A549 (cell line): ENCODE results near the gene ULK1. TPM values are rescaled to one million over a fixed set of nuclear protein-coding genes. Genes with fewer than 3 reads are reported as not detected.
A peak's percentile ranks its signal among the peaks of the same experiment; 100 is the strongest.

Experiments
- ATAC-seq, 2 experiments: fragments of 200-7000 bp in 1 of 2; fragments of >200 bp in 1 of 2; cut with Nextera tagmentation in 1 of 2; cut with Tn5 transposase in 1 of 2; 3 replicates each; pipeline versions ENCODE4 v1.8.0 to v1.9.1; 2018 to 2020; ENCODE audit warnings: mild to moderate bottlenecking in 1 of 2, moderate library complexity in 1 of 2
- CTCF ChIA-PET: fragments of 300-600 bp; sonication (Branson Sonifier 250); formaldehyde crosslinking; extraction: SDS; loops from one replicate; lab custom pipeline; 2021; ENCODE audit warnings: antibody characterized with exemption, inconsistent platforms; lab: Yijun Ruan, JAX
- POLR2A ChIA-PET: fragments of 350-600 bp; formaldehyde crosslinking; extraction: SDS; loops from one replicate; lab custom pipeline; 2021; ENCODE audit warnings: antibody characterized with exemption, inconsistent platforms; lab: Yijun Ruan, JAX
- DNase-seq, 2 experiments: peaks; one replicate each; pipeline versions ENCODE4 v3.0.0 to v3.0.0-alpha.2; 2011 to 2016; ENCODE audit warnings: low read depth in 1 of 2, low spot score in 1 of 2
- FAIRE-seq: peaks from 2 replicates; lab custom pipeline; 2011; peaks lifted over from hg19 to GRCh38; lab: Jason Lieb, UNC
- H3K27ac ChIP-seq, 2 experiments: fragments of >200 bp; sonication (Bioruptor Twin); formaldehyde crosslinking; 3 replicates each; pipeline ENCODE4 v1.5.1; 2016 to 2017
- H3K4me1 ChIP-seq: fragments of >200 bp; sonication (Bioruptor Twin); formaldehyde crosslinking; 3 replicates; pipeline ENCODE4 v1.6.1; 2016
- H3K4me2 ChIP-seq: fragments of >200 bp; sonication (Bioruptor Twin); formaldehyde crosslinking; 3 replicates; pipeline ENCODE4 v1.6.1; 2016
- H3K4me3 ChIP-seq: fragments of >200 bp; sonication (Bioruptor Twin); formaldehyde crosslinking; 3 replicates; pipeline ENCODE4 v1.5.1; 2016
- H3K9me3 ChIP-seq: fragments of >200 bp; sonication (Bioruptor Twin); formaldehyde crosslinking; 3 replicates; pipeline ENCODE4 v1.6.1; 2016
- ATOH8 ChIP-seq: fragments of 250-450 bp; sonication (Bioruptor Pico); IDR thresholded peaks from 2 replicates; pipeline ENCODE4 v1.5.0; 2020; ENCODE audit warnings: low read depth, mild to moderate bottlenecking, moderate library complexity
- CTCF ChIP-seq: fragments of >200 bp; sonication (Bioruptor Twin); formaldehyde crosslinking; IDR thresholded peaks from 3 replicates; pipeline ENCODE4 v1.5.1; 2016
- EHMT2 ChIP-seq: fragments of 200-600 bp; sonication (generic); IDR thresholded peaks from 2 replicates; pipeline ENCODE4 v1.6.1; 2016; ENCODE audit warnings: antibody characterized with exemption, low read depth, mild to moderate bottlenecking, moderate library complexity
- ESRRA ChIP-seq: fragments of 150-350 bp; IDR thresholded peaks from 2 replicates; pipeline ENCODE4 v1.6.1; 2014; ENCODE audit warnings: mild to moderate bottlenecking, low read length, borderline replicate concordance
- GATA3 ChIP-seq: IDR thresholded peaks from 2 replicates; pipeline ENCODE4 v1.6.1; 2012; ENCODE audit warnings: borderline replicate concordance
- HDAC2 ChIP-seq: fragments of 200-600 bp; sonication (generic); IDR thresholded peaks from 2 replicates; pipeline ENCODE4 v1.6.1; 2016
- HOXA7 ChIP-seq: fragments of 250-450 bp; sonication (Bioruptor Pico); IDR thresholded peaks from 2 replicates; pipeline ENCODE4 v1.5.0; 2020; ENCODE audit warnings: mild to moderate bottlenecking, moderate library complexity
- JUN ChIP-seq, 2 experiments: fragments of >200 bp; sonication (Bioruptor Twin); formaldehyde crosslinking; IDR thresholded peaks; 2 replicates in 1 of 2; 3 replicates in 1 of 2; pipeline ENCODE4 v1.6.1; 2016 to 2017
- MAX ChIP-seq: IDR thresholded peaks from 2 replicates; pipeline ENCODE4 v1.6.1; 2012
- NFE2L2 ChIP-seq: fragments of 150-350 bp; conservative IDR thresholded peaks from 2 replicates; pipeline ENCODE4 v1.6.1; 2014; ENCODE audit warnings: low read length
- NPAS2 ChIP-seq: fragments of 250-450 bp; sonication (Bioruptor Pico); IDR thresholded peaks from 2 replicates; pipeline ENCODE4 v1.8.0; 2022; ENCODE audit warnings: mild to moderate bottlenecking, moderate library complexity, borderline replicate concordance
- PBX3 ChIP-seq: IDR thresholded peaks from 2 replicates; pipeline ENCODE4 v1.6.1; 2012
- POLR2AphosphoS2 ChIP-seq: conservative IDR thresholded peaks from 2 replicates; pipeline ENCODE4 v1.6.1; 2012; ENCODE audit warnings: low read length, improper control_type of control experiment, inconsistent platforms
- RAD21 ChIP-seq, 2 experiments: fragments of >200 bp in 1 of 2; sonication (Bioruptor Twin) in 1 of 2; formaldehyde crosslinking in 1 of 2; IDR thresholded peaks in 1 of 2; conservative IDR thresholded peaks in 1 of 2; 2 replicates in 1 of 2; 3 replicates in 1 of 2; pipeline ENCODE4 v1.6.1; 2012 to 2018; ENCODE audit warnings: inconsistent platforms in 1 of 2
- USF2 ChIP-seq: fragments of 450-650 bp; IDR thresholded peaks from 2 replicates; pipeline ENCODE4 v1.6.1; 2014; ENCODE audit warnings: antibody characterized with exemption
- WGBS: methylation state at CpG from one replicate; pipeline ENCODE4 v1.1.6; 2017; ENCODE audit errors: missing lambda C conversion rate; 5-methylcytosine and 5-hydroxymethylcytosine counted together
- polyA plus RNA-seq, 4 experiments: library from polyadenylated mRNA; depleted of rRNA in 3 of 4; stranded (reverse); fragments of >200 nt; fragmentation: RNase III in 1 of 4; extraction: RNeasy Plus Mini Kit Qiagen cat#74134 plus additional on column Dnase treatment in 1 of 4; gene quantifications; 2 replicates in 3 of 4; 3 replicates in 1 of 4; pipeline ENCODE4 v1.2.3, GENCODE V29; 2011 to 2017

ULK1 gene
- polyA plus RNA-seq, 2 of the 4 experiments (the other 2 are of a cell fraction) = 15.1 to 46.2 TPM

GRCh38 chr12:131865180-131865875 is 29.1 kb upstream of the ULK1 start (continued):
- TF ChIP-seq GATA3 = peak; percentile 85; the same call in 1 of the 2 replicates
- peak; percentile 15 to 16; a peak in 1 of 5 replicates for TF ChIP-seq RAD21 (conservative IDR thresholded peaks at IDR 0.05 in 1 of 2, IDR thresholded peaks at IDR 0.05 in 1 of 2)
- TF ChIP-seq JUN (IDR thresholded peaks at IDR 0.05) = peak; percentile 76 to 82; a peak in 3 of 5 replicates
- no peak for TF ChIP-seq ATOH8 (CRISPR knock-in tag)
- peak; percentile 80; the same call in 1 of the 2 replicates for TF ChIP-seq PBX3

- FAIRE-seq = no peak
Measured at GRCh38 chr12:131867471-131867870, 27.0 kb upstream of the ULK1 start.

GRCh38 chr12:131867891-131868675 is 26.3 kb upstream of the ULK1 start:
- Histone ChIP-seq H3K4me2 (no peak overlapping the region), H3K4me1 (peaks cover 63% of the 10 kb centered on the region), H3K9me3 (no peaks in the 10 kb centered on the region), H3K4me3 (no peak overlapping the region), H3K27ac (peak overlapping the region; percentile 46 to 96)
- WGBS = 92% methylated on average over 16 of the region's 28 CpGs
- ChIA-PET POLR2A (no interaction called here), CTCF (interaction anchor here (1.4 kb wide), 1 partner anchor 17 kb away, joined by 6 read pairs; no protein-coding TSS in a partner anchor)
- ATAC-seq (no peak), DNase-seq (no peak), FAIRE-seq (no peak)
- no peak for TF ChIP-seq USF2
- no peak for TF ChIP-seq HDAC2
- no peak for TF ChIP-seq PBX3
- no peak for TF ChIP-seq ESRRA
- TF ChIP-seq EHMT2 = no peak
- no peak for TF ChIP-seq NFE2L2
- no peak for TF ChIP-seq GATA3
- no peak for TF ChIP-seq MAX
- TF ChIP-seq POLR2AphosphoS2 = no peak
- TF ChIP-seq NPAS2 (CRISPR knock-in tag) = no peak
- no peak for TF ChIP-seq CTCF
- no peak for TF ChIP-seq HOXA7 (CRISPR knock-in tag)

More at GRCh38 chr12:131867471-131867870, 27.0 kb upstream of the ULK1 start:
- H3K4me1 ChIP-seq = peaks cover 65% of the 10 kb centered on the region
- no peak overlapping the region for H3K4me2 ChIP-seq
- no peaks in the 10 kb centered on the region for H3K9me3 ChIP-seq
- DNase-seq (no peak), ATAC-seq (no peak)
- ChIA-PET POLR2A (no interaction called here), CTCF (interaction anchor here (1.4 kb wide), 1 partner anchor 16 kb away, joined by 6 read pairs; no protein-coding TSS in a partner anchor)
- TF ChIP-seq HDAC2 = no peak
- H3K4me3 ChIP-seq = no peak overlapping the region
- WGBS = 91% methylated on average over 10 of the region's 10 CpGs
- H3K27ac ChIP-seq = peak overlapping the region; percentile 46 to 96
